ENCODE data around the gene PRKCZ. TPM values are rescaled to one million over a fixed set of nuclear protein-coding genes. Genes with fewer than 3 reads are reported as not detected.

PRKCZ gene
- total RNA-seq, 1 donor from 2014 or later = 17.9 TPM

DNA sequence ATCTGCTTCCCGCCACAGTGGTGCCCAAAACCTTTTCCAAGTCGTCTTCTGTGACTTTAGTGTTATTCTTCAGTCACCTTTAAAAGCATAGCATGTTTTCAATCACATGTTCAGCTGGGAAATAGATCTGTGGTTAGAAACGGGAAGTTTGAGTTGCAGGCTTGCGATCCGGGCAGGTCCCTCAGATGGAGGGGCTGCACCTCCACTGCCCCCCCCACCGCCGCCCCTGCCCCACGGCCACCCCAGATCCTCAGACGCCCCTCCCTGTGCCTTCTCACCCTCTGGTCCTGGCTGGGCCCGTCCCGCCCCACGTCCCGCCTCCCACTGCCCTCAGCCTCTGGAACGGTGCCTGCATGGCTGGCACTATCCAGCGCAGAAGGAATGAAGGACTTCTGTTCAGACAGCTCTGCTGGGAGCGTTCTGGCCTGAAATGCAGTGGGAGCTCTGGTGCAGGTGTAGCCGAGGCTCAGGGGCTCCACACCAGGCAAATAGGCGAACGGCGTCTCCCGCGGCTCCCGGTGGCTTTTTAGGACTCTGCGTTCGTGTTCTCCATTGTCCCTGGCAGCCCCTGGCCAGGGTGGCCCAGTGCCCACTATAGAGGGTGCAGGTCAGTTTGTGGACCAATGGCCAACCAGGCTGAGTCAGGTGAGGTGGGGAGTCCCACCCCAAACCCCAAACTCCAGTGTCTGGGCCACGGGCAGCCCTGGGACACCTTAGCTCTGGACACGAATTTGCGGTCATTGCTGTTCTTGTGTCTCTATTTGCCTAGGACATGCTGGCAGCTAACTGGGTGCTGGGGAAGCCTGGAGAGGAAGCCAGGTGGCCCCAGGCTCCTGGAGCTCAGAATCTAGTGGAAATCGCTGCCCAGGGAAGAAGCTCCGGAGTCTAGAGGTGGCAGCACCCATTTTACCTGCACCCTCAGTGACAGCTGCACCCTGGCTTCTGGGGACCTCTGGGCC is 77.3 kb downstream of the PRKCZ start:
- no peaks in the 10 kb centered on the region for H3K27me3 ChIP-seq
- H3K4me3 ChIP-seq = no peak overlapping the region
- intact Hi-C loops (cut with DNase I) = no loop called here
- no peak for DNase-seq (ENCODE audit: extremely low spot score in 2 of 2)
- H3K27ac ChIP-seq = no peak overlapping the region
- H3K36me3 ChIP-seq = no peaks in the 10 kb centered on the region
- H3K4me1 ChIP-seq = peaks cover 11% of the 10 kb centered on the region
- TF ChIP-seq CTCF (IDR thresholded peaks at IDR 0.05) = no peak
- TF ChIP-seq POLR2AphosphoS5 (IDR thresholded peaks at IDR 0.05; ENCODE audit: insufficient read depth in 1 of 2, low read depth in 1 of 2) = no peak
- no peak for TF ChIP-seq POLR2A (IDR thresholded peaks at IDR 0.05)
- no peaks in the 10 kb centered on the region for H3K9me3 ChIP-seq

DNA sequence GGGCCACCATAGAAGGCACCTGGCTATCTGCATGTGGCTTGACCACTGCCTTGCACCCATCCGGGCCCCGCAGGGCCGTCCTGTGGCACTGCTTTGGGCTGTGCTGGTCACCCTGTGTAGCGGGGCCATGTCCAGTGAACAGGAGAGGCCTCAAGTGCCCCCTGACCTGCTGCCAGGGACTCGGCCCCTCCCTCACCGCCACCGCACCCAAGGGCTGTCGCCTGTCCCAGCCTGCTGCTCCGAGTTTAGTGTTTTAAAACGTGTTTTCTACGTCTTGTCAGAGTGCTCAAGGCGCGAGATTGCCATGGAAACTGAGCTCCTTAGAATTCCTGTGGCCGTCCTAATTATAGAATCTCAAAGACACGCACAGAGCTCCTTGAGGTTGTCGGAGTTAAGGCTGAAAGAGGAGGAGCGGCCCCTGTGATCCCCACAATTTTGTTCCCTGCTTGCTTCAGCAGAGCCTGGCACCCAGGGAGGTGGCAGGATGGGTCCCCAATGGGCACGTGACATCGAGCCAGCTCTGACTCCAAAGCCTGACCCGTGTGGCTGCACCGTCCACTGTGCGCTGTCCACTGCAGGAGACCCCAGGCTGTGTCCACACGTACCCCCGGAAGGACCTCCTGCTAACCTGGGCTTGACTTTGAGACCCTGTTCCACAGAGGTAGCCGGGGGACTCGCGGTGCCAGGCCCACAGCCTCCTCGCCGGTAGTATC is 78.1 kb downstream of the PRKCZ start:
- Histone ChIP-seq H3K27ac (no peak overlapping the region), H3K36me3 (no peaks in the 10 kb centered on the region), H3K4me1 (peaks cover 16% of the 10 kb centered on the region), H3K4me3 (no peak overlapping the region), H3K9me3 (no peaks in the 10 kb centered on the region), H3K27me3 (no peaks in the 10 kb centered on the region)
- intact Hi-C loops (cut with DNase I) = no loop called here
- no peak for DNase-seq (ENCODE audit: extremely low spot score in 2 of 2)
- TF ChIP-seq POLR2A (IDR thresholded peaks at IDR 0.05) = no peak
- no peak for TF ChIP-seq POLR2AphosphoS5 (IDR thresholded peaks at IDR 0.05; ENCODE audit: insufficient read depth in 1 of 2, low read depth in 1 of 2)

DNA sequence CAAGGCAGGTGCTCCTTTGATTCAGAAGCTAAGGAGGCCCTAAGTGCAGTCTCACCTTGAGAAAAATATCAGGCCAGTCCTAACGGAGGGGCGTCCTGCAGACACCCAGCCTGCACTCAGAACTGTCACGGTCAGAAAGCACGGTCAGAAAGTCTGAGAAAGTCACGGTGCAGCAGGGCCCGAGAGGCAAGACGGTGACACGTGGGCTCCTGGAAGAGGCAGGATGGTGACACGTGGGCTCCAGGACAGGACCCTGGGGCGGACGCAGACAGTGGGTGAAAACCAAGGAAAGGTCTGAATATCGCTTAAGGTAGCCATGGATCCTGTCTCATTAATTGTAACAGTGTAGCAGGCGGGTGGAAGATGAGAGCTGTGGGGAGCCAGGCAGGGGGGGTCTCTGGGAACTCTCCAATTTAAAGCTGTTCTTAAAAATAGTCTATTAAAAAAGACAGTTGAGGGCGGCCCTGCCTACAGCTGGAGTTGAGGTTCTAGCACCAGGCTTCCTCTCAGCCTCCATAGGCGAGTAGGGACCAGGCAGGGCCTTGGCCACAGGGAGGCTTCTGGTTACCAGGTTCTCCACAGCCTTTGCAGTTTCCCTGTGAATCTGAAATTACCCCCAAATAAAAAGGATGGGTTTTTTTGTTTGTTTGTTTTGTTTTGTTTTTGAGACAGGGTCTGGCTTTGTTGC is 79.2 kb downstream of the PRKCZ start:
- no peaks in the 10 kb centered on the region for H3K27me3 ChIP-seq
- no peak overlapping the region for H3K27ac ChIP-seq
- no peaks in the 10 kb centered on the region for H3K9me3 ChIP-seq
- no peak overlapping the region for H3K4me3 ChIP-seq
- no peaks in the 10 kb centered on the region for H3K36me3 ChIP-seq
- DNase-seq (ENCODE audit: extremely low spot score in 2 of 2) = no peak
- peaks cover 23% of the 10 kb centered on the region for H3K4me1 ChIP-seq
- TF ChIP-seq POLR2A (IDR thresholded peaks at IDR 0.05) (no peak), CTCF (IDR thresholded peaks at IDR 0.05) (no peak), POLR2AphosphoS5 (IDR thresholded peaks at IDR 0.05; ENCODE audit: insufficient read depth in 1 of 2, low read depth in 1 of 2) (no peak)
- intact Hi-C loops (cut with DNase I) = no loop called here

DNA sequence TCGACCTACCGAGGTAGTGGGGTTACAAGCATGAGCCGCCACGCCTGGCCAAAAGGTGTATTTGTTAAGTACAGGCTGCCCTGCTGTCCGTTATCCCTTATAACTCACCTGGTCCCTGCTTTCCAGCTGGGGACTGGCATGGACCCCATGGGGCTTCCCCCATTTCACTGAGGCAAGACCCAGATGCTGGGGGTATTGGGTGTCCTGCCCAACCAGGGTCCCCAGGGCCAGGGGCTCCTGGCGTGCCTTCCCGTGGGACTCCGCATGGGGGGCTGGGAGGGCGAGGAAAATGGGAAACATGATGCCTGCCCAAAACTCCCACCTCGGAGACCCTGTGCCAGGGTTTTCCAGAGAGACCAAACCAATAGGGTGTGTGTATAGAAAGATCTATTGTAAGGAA is 79.9 kb downstream of the PRKCZ start:
- DNase-seq (ENCODE audit: extremely low spot score in 2 of 2) = no peak
- H3K9me3 ChIP-seq = no peaks in the 10 kb centered on the region
- H3K27me3 ChIP-seq = no peaks in the 10 kb centered on the region
- H3K4me3 ChIP-seq = no peak overlapping the region
- H3K36me3 ChIP-seq = no peaks in the 10 kb centered on the region
- H3K27ac ChIP-seq = no peak overlapping the region
- peaks cover 27% of the 10 kb centered on the region for H3K4me1 ChIP-seq
- TF ChIP-seq CTCF (IDR thresholded peaks at IDR 0.05) (no peak), POLR2A (IDR thresholded peaks at IDR 0.05) (no peak), POLR2AphosphoS5 (IDR thresholded peaks at IDR 0.05; ENCODE audit: insufficient read depth in 1 of 2, low read depth in 1 of 2) (no peak)
- intact Hi-C loops (cut with DNase I) = loop anchor here (5.0 kb wide), 1 partner anchor 42 kb away; no protein-coding TSS in a partner anchor

- H3K27me3 ChIP-seq = no peaks in the 10 kb centered on the region
- H3K4me3 ChIP-seq = no peak overlapping the region
- H3K4me1 ChIP-seq = peaks cover 33% of the 10 kb centered on the region
- intact Hi-C loops (cut with DNase I) = loop anchor here (5.0 kb wide), 1 partner anchor 41 kb away; no protein-coding TSS in a partner anchor
- TF ChIP-seq POLR2AphosphoS5 (IDR thresholded peaks at IDR 0.05; ENCODE audit: insufficient read depth in 1 of 2, low read depth in 1 of 2) = no peak
- TF ChIP-seq CTCF (IDR thresholded peaks at IDR 0.05) = no peak
- no peak for TF ChIP-seq POLR2A (IDR thresholded peaks at IDR 0.05)
- no peaks in the 10 kb centered on the region for H3K36me3 ChIP-seq
- H3K9me3 ChIP-seq = no peaks in the 10 kb centered on the region
- H3K27ac ChIP-seq = no peak overlapping the region
- DNase-seq (ENCODE audit: extremely low spot score in 2 of 2) = no peak
These were observed 80.7 kb downstream of the PRKCZ start for GRCh38 chr1:2130871-2131289.

All from vagina (tissue), 2 donors.